Aorta (tissue), 5 donors: ENCODE measurements around the gene SLC22A31. TPM values are rescaled to one million over a fixed set of nuclear protein-coding genes. Genes with fewer than 3 reads are reported as not detected.

Source experiments
- ATAC-seq: fragments of 200-7000 bp; cut with Tn5 transposase; one replicate; pipeline ENCODE4 v1.9.1; 2022; ENCODE audit warnings: moderate library complexity; ENCODE audit not compliant: low FRiP score
- DNase-seq, 2 donors: peaks; one replicate each; pipeline ENCODE4 v3.0.0-alpha.2; 2020
- H3K27ac ChIP-seq, 2 donors: one replicate each; pipeline ENCODE4 v1.5.1; 2013; ENCODE audit warnings: low read length in 2 of 2, mild to moderate bottlenecking in 2 of 2, moderate library complexity in 2 of 2, control low read depth in 1 of 2, inconsistent platforms in 1 of 2, low read depth in 1 of 2
- H3K27me3 ChIP-seq, 2 donors: one replicate each; pipeline ENCODE4 v1.6.1; 2013; ENCODE audit warnings: control low read depth in 1 of 2, low read length in 1 of 2, mild to moderate bottlenecking in 1 of 2, moderate library complexity in 1 of 2; ENCODE audit not compliant: insufficient read depth in 2 of 2, control insufficient read depth in 1 of 2
- H3K36me3 ChIP-seq, 2 donors: one replicate each; pipeline ENCODE4 v1.6.1; 2013; ENCODE audit warnings: control low read depth in 1 of 2, low read length in 1 of 2, mild to moderate bottlenecking in 1 of 2; ENCODE audit not compliant: insufficient read depth in 2 of 2, control insufficient read depth in 1 of 2
- H3K4me1 ChIP-seq, 2 donors: one replicate each; pipeline ENCODE4 v1.6.1; 2013; ENCODE audit warnings: low read length in 2 of 2, control low read depth in 1 of 2, mild to moderate bottlenecking in 1 of 2, moderate library complexity in 1 of 2; ENCODE audit not compliant: insufficient read depth in 2 of 2, control insufficient read depth in 1 of 2
- H3K4me3 ChIP-seq, 2 donors: one replicate each; pipeline ENCODE4 v1.5.1; 2013; ENCODE audit warnings: low read length in 2 of 2, control low read depth in 1 of 2, mild to moderate bottlenecking in 1 of 2
- H3K9me3 ChIP-seq: one replicate; pipeline ENCODE4 v1.6.1; 2013; ENCODE audit warnings: mild to moderate bottlenecking, low read length; ENCODE audit not compliant: control insufficient read depth
- WGBS, 2 donors: extraction: QIAGEN DNeasy Blood & Tissue Kit; methylation state at CpG; one replicate each; pipeline ENCODE4 v1.1.7; 2013; 5-methylcytosine and 5-hydroxymethylcytosine counted together
- intact Hi-C, 2 donors: fragments of 100-400 bp; cut with DNase I; formaldehyde crosslinking; loops; one replicate each; pipeline versions ENCODE4 v1.14.2 to v1.15.0; 2022
- polyA plus RNA-seq, 2 donors: library from polyadenylated mRNA; stranded (reverse); fragments of 200-250 nt; gene quantifications; one replicate each; pipeline ENCODE4 v1.2.3, GENCODE V29; 2013
- total RNA-seq, 2 donors: library from RNA; stranded (reverse); fragmentation: NEBNext Ultra II Directional; extraction: Animal tissue kit (Norgen Biotek cat#: 25700); gene quantifications; one replicate each; pipeline ENCODE4 v1.2.1, GENCODE V29; 2021
- donor health status: healthy with polysubstance abuse.
- donor health status: Bipolar disorder and iron deficiency.
- donor health status: DM: no; HTN: no; CAD: no.
- donor health status: DM: no; HTN: no; CAD: no.
- donor health status: DM: yes; HTN: yes; CAD: no.

Gene SLC22A31
- total and polyA plus RNA-seq, 4 donors, result 0.75 to 4.0 (median 2.9) TPM; not detected in 1

DNA sequence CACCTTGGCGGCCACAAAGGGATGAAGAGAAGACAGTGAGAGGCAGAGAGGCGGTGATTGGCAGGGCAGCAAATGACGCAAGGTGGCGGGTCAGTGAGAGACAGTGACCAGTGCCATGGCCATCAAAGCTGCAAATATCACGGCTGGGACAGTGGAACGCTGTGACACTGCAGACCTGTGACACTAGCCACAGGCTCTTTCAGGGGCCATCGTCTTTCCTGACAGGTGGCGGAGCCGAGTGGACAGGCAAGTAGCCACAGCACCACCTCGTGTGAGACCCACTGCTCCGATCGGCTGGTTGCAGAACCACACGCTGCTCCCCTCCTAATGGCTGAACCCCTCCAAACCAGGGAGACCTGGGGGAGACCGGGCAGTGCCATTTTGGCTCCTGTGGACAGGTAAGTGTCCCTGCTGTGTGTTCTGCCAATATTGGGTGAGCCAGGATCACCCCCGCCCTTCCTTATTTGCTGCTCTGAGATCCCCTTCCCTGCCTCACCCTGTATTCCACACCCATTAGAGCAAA, 9.2 kb upstream of the SLC22A31 start:
- WGBS, 2 donors, result 62 to 66% methylated on average over 15 of the region's 15 CpGs
- H3K9me3 ChIP-seq, result no peaks in the 10 kb centered on the region
- DNase-seq (no peak), ATAC-seq (no peak)
- H3K27ac ChIP-seq, result no peak overlapping the region
- H3K27me3 ChIP-seq, result no peaks in the 10 kb centered on the region
- no peaks in the 10 kb centered on the region for H3K36me3 ChIP-seq
- intact Hi-C loops, result loop anchor here (10.0 kb wide), 3 partner anchors 115 to 475 kb away; partner anchors contain the start of gene ACSF3 (in 1 of the 2)
- H3K4me3 ChIP-seq, result no peak overlapping the region
- H3K4me1 ChIP-seq, result no peaks in the 10 kb centered on the region

DNA sequence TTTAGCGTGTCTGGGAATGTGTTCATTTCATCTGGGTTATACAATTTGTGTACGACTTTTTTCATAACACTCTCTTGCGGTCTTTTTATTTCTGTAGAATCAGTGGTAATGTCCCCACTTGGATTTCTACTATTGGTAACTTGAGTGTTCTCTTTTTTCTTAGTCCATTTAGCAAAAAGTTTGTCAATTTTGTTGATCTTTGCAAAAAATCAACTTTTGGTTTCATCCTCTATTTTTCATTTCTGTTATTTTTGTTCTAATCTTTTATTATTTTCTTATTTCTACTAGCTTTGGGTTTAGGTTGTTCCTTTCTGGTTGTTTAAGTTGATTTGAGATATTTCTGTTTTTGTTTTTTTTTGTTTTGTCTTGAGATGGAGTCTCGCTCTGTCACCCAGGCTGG, 7.7 kb upstream of the SLC22A31 start:
- DNase-seq (no peak), ATAC-seq (no peak)
- Histone ChIP-seq H3K9me3 (no peaks in the 10 kb centered on the region), H3K27me3 (no peaks in the 10 kb centered on the region), H3K27ac (no peak overlapping the region), H3K36me3 (no peaks in the 10 kb centered on the region), H3K4me3 (no peak overlapping the region), H3K4me1 (no peaks in the 10 kb centered on the region)
- WGBS, 2 donors, result 84 to 92% methylated on average over 4 of the region's 4 CpGs
- intact Hi-C loops, result no loop called here

DNA sequence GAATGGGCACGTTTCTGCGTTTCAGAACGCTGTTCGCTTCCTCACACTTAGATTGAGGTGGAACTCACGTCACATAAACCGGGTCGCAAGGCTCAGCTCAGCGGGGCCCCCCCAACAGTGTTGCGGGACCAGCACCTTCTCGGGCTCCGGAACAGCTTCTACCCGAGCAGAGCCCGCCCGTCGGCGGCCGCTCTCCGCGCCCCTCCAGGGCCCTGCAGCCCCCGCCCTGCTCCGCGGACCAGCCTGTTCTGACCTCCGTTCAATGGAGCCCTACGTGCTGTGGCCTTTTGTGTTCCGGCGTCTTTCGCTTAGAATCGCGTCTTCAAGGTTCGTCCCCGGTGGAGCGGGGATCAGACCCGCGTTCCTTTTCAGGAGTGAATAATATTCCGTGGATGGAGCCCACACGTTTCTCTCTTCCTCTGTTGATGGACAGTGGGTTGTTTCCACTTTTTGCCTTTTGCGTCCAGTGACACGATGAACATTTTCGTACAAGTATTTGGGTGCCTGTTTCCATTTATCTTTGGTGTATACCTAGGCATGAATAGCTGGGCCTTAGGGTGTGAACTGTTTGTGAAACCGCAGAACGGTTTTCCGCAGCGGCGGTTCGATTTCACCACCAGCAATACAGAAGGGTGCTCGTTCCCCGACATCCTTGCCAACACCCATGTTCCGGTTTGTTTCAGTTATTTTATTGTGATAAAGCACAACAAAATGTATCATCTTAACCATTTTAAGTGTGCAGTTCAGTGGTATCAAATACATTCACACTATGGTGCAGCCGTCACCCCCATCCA, 2.3 kb upstream of the SLC22A31 start:
- Histone ChIP-seq H3K36me3 (no peaks in the 10 kb centered on the region), H3K4me3 (no peak overlapping the region), H3K4me1 (no peaks in the 10 kb centered on the region), H3K27ac (no peak overlapping the region), H3K27me3 (no peaks in the 10 kb centered on the region), H3K9me3 (no peaks in the 10 kb centered on the region)
- DNase-seq, result no peak
- WGBS, 2 donors, result 39 to 45% methylated on average over 46 to 49 of the region's 49 CpGs
- no peak for ATAC-seq
- intact Hi-C loops, result no loop called here

DNA sequence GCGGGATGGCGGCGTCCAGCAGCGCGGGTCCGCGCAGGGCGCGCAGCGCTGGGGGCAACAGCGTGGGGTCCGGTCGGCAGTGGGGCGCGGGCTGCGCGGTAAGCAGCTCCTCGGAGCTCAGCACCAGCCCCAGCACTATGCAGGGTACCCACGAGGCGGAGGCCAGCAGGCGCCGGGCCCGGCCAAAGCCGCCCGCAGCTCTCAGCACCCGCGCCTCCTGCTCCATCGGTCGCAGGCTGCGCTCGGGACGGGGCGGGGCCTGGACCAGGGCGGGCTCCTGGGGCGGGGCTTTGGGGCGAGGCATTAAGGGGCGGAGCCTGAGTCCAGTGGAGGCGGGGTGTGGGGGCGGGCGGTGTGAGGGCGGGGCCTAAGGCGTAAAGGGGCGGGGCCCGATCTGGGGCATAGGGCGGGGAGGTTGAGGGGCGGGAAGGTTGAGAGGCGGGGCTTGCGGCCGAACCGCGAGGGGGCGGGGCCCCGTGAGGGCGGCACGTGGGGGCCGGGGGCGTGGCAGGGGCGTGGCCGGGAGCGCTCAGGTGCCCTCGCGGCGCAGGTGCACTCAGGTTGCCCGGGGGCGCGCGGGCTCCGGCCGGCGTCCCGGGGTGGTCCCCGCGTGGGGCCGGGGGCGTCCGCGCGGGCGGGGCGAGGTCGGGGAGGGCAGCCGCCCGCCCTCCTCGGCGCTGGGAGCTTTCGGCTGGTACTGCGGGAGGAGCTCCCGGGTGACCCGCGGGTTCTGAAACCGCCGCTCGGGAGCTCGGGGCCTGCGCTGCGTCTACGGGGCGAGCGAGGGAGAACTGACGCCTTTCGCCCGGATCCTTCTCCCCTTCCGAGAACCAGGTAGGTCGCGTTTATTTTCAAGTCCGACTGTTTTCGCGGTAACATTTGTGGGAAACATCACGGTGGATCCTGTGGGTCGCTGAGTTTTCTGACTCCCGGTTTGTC, 1.4 kb upstream of the SLC22A31 start:
- ATAC-seq, result peak; percentile 84
- Histone ChIP-seq H3K4me1 (no peaks in the 10 kb centered on the region), H3K9me3 (no peaks in the 10 kb centered on the region), H3K27ac (no peak overlapping the region), H3K4me3 (no peak overlapping the region), H3K36me3 (no peaks in the 10 kb centered on the region), H3K27me3 (no peaks in the 10 kb centered on the region)
- peak; percentile 77 to 90 for DNase-seq
- 1 to 2% methylated on average over 42 to 111 of the region's 111 CpGs for WGBS, 2 donors
- intact Hi-C loops, result no loop called here

DNA sequence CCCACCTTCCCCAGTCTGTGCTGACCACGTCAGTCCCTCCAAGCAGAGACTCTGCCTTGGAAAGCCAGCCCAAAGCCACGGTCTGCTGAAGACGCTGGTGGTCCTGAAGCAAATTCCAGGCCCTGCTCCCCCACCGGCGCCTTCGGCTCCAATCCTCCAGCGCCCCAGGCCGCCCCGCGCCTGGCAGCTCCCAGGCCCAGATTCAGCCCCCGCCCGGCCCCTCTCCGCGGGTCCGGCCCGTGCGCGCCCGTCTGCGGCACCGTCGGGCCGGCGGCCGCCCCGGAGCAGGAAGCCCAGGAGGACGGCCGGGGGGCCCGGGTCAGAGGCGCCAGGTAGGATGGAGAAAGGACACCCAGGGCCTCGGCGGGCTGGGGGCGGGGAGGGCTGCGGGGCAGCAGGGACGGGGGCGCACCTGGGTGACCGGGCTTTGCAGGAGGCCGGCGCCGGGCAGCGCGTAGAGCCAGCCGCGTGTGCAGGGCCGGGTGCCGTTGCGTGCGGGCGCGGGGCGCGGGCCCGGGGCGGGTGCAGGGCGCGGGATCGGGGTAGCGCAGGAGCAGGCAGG, 594 bp upstream of the SLC22A31 start:
- Histone ChIP-seq H3K4me3 (no peak overlapping the region), H3K9me3 (no peaks in the 10 kb centered on the region), H3K27ac (no peak overlapping the region), H3K36me3 (no peaks in the 10 kb centered on the region), H3K4me1 (no peaks in the 10 kb centered on the region), H3K27me3 (no peaks in the 10 kb centered on the region)
- WGBS, 2 donors, result 2 to 3% methylated on average over 44 to 58 of the region's 58 CpGs
- peak in 1 of 2 donors; percentile 38 for DNase-seq
- no peak for ATAC-seq
- intact Hi-C loops, result no loop called here

DNA sequence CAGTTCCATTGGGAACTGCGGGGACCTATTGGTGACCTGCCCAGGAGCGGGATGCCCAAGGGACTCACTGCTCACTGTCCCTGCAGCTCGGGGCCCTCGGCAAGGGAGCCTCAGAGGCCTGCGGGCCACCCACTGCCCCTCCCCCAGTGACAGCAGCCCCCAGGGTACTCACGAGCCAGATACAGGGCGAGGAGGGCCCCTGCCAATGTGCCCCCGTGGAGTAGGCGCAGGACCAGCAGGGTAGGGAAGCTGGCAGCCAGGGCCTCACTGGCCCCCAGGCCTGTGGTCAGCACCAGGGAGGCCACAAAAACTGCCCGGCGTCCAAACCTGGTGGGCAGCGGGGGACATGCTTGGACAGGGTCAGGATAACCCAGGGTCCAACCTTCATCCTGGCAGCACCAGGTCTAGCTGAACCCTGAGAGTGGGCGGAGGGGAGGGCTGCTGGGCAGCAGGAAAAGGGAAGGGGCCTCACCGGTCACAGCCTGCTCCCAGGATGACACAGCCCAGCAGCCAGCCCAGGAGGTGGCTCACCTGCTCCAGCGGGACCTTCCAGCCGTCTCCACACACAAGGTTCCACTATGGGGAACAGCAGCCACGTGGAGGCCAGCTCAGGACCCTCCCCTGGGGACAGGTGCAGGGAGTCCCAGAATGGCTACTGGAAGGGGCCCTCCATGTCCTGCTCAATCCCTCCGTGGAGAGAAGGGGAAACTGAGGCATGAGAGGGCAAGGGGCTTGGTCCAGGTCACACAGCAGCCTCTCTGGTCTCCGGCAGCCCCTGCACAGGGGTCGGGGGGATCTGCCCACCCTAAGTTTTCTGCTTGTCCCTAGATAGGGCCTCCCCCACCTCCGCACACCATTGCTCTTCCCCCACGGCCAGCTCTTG, 855 bp downstream of the SLC22A31 start:
- H3K36me3 ChIP-seq, result no peaks in the 10 kb centered on the region
- no peaks in the 10 kb centered on the region for H3K9me3 ChIP-seq
- ATAC-seq (no peak), DNase-seq (peak; percentile 37 to 75)
- H3K4me1 ChIP-seq, result no peaks in the 10 kb centered on the region
- 72 to 76% methylated on average over 22 of the region's 22 CpGs for WGBS, 2 donors
- H3K27ac ChIP-seq, result no peak overlapping the region
- no peaks in the 10 kb centered on the region for H3K27me3 ChIP-seq
- H3K4me3 ChIP-seq, result no peak overlapping the region
- intact Hi-C loops, result no loop called here

DNA sequence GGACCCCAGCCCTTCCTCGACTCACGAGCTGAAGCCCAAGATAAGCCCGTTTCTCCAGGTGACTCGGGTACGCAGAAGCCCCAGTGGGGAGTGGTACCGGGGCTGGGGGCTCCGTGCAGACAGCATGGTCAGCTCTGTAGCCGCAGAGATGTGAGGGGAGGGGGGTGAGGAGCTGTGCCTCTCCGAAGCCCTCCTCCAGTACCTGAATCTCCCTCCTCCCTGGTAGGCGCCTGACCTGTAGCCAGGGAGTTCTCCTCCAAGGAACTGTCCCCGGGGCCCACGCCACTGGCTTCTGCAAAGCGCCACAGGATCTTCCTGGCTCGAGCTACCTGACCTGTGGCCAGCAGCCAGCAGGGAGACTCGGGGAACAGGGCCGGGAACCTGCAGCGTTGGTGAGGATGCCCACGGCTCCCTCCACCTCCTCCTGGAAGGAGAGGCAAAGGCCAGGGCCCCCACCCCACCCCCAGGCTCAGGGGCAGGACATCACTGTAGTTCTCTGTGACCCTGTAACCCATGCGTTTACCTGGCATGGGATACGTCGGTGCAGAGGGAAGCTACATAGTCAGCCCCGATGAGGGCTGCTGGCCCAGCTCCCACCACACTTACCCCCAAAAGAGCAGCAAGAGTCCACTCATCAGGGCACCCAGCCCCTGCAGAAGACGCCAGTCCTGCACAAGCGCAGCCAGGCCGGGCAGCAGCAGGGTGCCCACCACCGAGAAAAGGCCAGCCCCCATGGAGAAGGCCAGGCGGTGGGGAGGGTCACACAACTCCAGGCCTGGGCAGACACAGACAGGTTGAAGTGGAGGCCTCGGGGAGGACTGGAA, 1.7 kb downstream of the SLC22A31 start:
- H3K27me3 ChIP-seq, result no peaks in the 10 kb centered on the region
- no peaks in the 10 kb centered on the region for H3K9me3 ChIP-seq
- ATAC-seq (no peak), DNase-seq (peak in 1 of 2 donors; percentile 37)
- no peaks in the 10 kb centered on the region for H3K36me3 ChIP-seq
- H3K4me1 ChIP-seq, result no peaks in the 10 kb centered on the region
- H3K4me3 ChIP-seq, result no peak overlapping the region
- H3K27ac ChIP-seq, result no peak overlapping the region
- WGBS, 2 donors, result 82 to 87% methylated on average over 28 of the region's 28 CpGs
- intact Hi-C loops, result no loop called here
